GM18498 (cell line): Measurements from ENCODE around the gene PLCB1.
A peak's percentile ranks its signal among the peaks of the same experiment; 100 is the strongest.

ENCODE experiments used
- ATAC-seq: cut with Tn5 transposase; IDR thresholded peaks from one replicate; pipeline ENCODE4 v1.9.1; 2021; ENCODE audit warnings: mild to moderate bottlenecking, moderate library complexity; ENCODE audit not compliant: unreplicated experiment

The PLCB1 gene

DNA sequence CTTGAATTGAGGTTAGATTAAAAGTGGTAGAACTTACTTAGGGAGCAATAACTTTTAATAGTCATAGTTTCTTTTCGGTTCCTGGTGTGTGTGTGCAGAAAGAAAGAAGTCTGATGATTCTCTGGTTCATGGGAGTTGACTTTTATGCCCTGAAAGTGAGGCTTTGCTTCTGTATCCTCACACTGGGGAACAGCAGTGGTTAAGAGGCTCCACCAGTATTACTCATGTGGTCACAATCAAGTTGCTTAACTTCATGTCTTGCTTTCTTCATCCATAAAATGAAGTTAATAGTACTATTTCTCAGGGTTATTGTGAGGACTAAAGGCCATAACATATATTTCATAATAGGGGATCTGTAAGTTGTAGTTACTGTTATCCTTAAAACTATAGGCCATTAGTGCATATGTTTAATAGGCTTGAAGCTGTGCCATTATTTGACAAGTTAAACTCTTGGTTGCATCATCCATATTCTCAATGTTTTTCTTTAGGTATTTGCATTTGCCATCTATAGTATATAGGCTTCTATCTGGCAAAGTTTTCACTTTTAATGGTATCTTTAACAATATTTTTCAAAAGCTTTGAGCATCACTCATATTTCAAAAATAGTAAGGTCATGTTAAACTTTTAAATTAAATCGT lies 262.4 kb downstream of the PLCB1 start:
- ATAC-seq = peak; percentile 88

DNA sequence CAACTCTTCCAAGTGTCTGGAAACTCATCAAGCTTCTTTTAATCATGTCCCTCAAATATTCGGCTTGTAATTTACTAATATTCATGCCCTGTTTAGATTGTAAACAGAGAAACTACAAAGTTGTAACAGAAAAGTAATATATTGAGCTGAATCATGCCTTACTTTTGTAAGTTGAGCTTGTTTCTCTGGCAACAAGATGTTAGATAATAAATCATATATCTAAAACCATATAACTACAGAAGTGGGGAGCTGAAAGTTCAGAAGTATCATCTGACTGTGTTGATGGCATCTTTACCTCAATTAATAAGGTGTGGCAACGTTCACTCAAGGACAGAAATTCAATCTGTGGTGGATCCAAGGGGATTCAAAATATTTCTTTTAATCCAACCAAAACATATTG lies 263.9 kb downstream of the PLCB1 start:
- ATAC-seq = no peak

DNA sequence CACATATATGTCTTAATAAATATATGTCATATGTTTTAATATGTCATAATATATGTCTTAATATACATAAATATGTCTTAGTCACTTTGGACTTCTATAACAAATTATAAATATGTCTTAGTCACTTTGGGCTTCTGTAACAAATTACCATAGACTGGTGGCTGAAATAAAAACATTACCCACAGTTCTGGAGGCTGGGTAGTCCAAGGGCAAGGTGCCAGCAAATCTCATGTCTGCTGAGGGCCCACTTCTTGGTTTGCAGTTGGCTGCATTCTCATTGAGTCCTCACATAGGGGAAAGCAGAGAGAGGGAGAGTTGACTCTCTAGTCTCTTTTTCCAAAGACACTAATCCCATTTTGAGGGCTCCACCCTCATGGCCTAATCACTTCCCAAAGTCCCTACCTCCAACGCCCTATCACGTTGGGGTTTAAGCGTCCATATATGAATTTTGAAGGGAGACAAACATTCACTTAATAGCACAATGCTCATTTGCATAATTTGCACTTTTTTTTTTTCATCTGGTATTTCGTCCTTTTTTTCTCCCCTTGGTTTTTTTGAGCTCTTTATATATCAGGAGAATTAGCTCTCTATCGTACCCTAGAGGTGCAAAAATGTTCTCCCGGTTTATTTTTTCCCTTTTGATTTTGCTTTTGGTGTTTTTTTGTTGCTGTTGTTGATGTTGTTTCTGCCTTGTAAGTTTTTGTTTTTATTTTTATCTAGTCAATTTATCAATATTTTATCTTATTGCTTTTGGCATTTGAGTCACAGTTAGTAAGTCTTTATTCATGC lies 266.4 kb downstream of the PLCB1 start:
- no peak for ATAC-seq

DNA sequence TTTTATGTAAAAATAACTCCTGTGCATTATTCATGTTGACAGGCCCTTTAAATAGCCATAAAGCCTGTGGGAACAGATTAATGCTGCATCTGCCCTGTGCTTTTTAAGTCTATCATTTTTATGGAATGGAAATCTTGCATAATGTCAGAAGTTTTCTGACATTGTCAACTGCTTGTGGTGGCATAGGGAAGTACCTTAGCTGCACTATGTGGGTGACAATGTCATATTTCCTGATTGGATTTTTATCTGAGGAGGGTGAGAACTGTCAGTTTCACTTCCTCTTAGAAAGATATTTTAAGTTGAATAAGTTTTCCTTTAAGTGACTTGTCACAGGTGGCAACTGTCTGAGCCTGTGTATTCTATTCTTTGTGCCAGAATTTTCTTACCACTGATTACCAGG lies 267.9 kb downstream of the PLCB1 start:
- peak; percentile 97 for ATAC-seq

DNA sequence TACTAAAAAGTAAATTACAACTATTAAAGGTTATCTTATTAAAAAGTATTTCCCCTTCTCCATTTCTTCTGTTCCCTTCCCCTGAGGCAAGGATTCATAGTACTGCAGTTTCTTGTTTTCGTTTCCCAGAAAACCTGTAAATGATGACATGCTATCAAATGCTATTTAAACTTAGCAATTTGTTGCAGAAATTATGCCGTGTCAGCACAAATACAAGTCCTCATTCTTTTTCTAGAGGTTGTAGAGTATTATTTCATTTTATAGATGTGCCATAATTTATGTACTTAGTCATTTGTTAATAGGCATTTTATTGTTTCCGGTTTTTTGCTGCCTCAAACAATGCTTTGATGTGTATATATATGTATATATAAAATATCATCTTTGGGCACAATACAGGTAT lies 268.4 kb downstream of the PLCB1 start:
- ATAC-seq = no peak

DNA sequence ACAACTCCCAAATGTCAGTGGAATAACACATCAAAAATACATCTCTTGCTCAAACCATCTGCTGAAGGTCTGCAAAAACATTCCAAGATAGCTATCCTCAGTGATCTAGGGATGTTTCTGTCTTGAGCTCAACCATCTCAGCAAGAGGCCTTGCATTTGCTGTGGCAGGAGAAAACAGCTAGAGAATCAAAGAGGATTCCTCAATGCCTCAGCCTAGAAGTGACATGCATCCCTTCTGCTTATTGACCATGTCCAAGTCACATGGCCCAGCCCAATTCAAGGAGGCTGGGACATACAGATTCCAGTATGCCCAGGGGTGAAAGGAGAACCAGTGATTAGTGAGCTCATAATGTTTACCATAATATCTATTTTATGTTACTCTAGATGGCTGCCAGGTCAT lies 269.5 kb downstream of the PLCB1 start:
- no peak for ATAC-seq

DNA sequence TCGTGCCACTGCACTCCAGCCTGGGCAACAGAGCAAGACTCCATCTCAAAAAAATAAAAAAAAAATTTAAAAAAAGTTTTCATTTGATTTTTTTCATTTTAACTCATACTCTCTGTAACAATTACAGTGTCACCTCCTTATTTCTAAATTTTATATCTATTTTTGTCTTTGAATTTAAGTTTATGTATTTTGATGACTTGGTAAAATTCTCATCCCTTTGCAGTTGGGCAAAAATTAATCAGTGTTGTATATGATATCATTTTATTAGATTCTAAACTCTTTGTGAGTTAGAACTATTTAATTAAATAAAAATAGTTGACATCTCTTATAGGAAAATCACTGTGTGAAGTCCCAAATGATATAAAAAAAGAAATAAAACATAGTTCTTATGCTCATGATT lies 270.7 kb downstream of the PLCB1 start:
- ATAC-seq = no peak

DNA sequence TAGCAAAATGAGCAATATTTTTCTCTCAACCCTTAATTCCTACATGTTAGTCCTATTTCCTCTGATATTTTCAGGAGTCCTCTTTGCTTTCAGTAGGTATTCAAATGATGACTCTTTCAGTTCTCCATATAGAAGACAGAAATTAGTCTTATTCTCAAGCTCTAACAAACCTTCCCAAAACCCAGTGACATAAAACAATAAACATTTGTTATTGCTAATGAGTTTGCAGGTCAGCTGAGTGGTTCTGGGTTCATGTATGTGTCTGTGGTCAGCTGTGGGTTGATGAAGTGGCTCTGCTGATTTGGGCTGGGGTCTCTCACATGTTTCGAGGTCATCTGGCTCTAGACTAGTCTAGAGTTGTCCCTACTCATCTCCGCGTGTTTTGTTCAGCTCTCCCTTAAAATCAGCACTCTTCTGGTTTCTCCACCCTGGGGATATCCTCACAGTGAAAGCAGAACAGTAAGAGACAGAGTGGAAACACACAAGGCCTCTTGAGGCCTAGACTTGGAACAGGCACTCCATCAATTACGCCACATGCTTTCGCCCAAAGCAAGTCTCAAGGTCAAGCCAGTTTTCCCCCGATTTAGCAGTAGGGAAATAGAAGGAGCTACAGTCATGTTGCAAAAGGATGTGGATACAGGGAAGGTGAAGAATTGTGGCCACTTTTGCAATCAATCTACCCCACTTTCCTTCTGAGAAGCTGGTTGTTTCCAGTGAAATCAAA lies 273.0 kb downstream of the PLCB1 start:
- ATAC-seq = no peak

DNA sequence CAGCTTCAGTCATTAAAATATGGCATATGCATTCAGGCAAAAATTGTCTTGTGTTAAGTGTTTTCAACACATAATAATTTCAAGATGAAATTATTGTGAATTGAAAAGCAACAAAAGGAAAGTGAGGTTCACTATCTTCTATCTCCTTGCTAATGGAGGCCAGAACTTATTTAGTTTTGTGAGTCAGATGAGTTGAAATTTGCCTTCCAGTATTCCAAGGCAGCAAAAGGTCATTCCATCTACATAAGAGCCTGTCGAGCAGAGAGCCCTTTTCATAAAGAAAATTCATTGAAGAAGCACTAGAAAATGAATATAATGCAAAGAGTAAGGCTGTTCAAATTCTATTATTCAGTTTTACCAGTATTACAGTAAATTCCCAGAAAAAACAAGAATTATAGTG lies 274.3 kb downstream of the PLCB1 start:
- no peak for ATAC-seq

DNA sequence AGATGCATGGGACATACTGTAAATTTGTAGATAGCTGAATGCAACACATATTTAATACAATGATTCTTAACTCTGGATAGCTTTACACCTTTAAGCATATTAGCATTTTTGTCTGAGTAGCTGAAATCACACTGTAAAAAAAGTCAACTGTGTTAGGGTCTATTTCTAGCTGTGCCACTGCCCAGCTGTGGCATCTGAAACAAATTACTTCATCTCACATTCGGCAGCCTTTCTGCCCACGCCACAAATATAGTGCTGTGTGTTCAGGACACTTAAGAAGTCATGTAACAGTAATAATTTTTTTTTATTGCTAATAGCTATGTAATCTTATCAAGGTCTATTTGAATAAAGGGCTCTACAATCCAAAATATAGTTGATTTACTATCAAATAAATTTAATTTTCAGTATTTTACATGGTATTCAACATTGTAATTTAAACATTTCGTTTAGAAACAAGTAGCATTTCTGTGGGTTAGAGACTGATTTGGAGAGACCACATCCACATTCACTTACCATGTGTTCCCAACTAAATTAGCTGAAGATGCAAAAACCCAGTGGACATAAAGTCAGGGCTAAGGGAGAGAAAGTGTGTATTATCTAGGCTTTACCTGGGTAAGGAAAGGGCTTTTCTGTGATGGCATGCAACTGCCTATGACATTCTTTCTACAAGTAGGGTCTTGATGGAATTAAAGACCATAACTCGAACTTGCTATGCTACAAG lies 276.7 kb downstream of the PLCB1 start:
- peak; percentile 66 for ATAC-seq

DNA sequence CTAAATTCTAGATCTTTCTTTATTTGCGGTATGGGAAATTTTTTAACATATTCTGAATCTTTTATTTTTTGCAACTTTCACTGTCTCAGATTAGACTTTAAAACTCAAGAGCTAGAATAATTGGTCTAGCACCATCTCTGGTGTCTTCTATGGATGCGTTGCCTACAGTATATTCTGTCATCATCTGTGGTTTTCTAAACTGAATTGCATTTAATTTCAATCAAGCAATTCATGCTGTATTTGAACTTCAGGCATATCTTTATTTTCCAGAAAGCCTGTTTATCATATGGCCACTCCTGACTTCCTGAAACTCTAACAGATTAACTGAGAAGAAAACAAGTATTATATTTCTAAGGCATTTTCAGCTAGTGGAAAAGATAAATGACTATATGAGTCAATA lies 281.6 kb downstream of the PLCB1 start:
- no peak for ATAC-seq

DNA sequence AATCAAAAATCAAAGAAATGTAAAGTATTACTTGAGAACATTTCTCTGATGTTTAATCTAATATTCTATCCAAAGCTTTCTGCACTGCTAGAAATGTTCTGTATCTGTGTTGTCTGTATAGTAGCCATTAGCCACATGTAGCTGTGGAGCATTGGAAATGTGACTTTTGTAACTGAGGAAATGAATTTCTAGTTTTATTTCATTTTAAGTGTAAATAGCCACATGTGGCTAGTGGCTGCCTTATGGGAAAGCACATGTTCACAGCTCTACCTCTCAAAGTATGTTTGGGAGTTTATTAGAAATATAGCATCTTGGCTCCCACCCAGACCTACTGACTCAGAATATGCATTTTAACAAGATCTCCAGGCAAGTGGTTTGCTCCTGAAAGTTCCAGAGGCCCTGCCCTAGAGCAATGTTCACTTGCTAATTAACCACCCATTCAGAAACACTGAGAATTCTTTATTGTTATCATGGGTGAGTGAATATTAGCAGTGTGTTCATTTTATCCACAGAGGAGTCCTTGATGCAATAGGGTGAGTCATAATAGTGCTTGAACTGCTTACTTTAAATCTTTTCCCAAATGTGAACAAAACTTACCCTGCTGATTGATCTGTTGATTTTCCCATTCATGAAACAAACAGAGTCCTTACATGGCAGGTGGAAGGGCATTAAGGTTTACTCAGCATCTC lies 282.7 kb downstream of the PLCB1 start:
- ATAC-seq = no peak

DNA sequence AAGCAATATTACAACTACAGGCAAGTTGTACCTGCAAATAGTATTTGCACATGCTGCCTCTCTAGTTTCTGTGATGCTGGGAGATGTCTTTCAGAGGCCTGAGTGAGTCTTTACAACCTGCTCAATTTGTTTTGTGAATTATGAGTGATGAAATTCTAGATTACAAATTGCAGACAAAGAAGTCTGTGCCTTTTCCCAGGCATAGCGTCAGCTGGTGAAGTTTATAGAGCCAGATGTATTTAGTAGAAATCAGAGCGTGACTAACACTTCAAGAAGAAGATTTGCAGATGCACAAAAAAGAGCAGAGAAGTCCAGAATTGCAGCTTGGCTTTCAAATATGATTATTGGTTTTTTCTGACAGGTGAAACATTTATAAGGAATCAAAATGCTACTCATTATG lies 289.9 kb downstream of the PLCB1 start:
- no peak for ATAC-seq

DNA sequence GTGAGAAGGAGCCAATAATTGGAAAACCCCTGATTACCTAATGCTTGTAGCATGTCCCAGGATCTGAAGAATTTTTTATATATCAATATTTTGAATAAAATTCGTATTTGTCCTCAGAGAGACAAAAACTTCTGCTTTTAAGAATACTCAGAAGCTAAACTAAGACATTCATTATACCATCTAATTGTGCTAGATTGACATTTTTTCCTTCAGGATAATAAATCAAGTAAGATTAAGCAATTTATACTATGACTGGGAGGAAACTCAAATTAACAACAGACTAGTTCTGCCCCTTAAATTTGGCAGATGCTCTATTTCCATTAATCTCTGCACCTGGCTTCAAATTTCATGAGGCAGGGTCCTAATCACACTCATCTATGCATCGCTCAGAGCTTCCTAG lies 291.4 kb downstream of the PLCB1 start:
- ATAC-seq = no peak

DNA sequence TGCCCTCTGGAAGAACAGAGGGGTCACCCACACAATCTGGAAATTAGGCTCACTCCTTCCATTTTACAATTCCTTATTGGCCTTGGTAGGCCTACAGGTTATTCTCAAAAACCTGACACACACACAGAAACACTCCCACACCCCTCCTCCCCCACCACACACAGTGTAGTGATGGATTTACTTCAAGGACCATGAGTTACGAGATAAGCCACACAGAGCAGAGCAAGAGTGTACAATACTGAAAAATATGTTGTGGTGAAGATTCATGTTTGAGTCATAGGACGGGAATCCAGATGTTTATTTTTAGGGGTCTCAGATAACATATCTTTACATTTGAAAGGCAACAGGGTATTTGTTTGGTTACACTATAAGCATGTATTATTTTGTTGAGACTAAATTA lies 291.9 kb downstream of the PLCB1 start:
- no peak for ATAC-seq

DNA sequence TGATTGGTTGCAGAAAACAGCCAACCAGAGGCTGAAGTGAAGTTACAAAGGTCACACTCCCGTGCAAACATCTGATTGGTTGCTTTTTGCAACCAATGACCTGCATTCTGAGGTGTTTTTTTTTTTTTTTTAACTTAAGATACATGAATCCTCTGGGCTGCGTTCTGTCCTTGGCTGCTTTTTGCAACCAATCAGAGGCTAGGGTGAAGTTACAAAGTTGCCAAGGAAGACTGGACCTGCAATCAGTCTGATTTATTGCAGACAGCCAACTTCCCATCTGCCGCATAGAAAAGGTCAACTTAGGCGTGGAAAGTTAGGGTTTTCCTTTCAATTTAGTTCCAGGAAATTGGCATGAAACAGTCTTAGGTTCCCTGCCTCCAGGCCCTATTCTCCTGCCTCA lies 292.9 kb downstream of the PLCB1 start:
- no peak for ATAC-seq

DNA sequence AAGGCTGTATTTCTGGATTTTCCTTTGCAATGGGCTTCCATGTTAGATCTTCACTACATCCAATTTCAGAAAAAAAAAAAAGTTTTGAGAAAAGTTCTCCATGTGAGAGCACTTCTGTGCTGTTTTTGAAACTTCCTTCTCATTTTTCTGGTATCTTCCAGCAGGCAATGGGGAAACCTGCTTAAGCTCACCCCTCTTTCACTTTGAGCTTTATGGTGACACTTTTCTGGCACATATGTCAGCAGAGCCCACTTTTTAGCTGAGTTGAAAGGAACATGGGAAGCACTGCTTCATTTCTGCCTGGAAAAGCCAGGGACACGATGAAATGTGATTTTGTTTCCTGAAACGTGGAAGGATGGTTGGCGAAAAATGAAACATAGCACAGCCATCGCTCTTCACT lies 293.7 kb downstream of the PLCB1 start:
- ATAC-seq = no peak

DNA sequence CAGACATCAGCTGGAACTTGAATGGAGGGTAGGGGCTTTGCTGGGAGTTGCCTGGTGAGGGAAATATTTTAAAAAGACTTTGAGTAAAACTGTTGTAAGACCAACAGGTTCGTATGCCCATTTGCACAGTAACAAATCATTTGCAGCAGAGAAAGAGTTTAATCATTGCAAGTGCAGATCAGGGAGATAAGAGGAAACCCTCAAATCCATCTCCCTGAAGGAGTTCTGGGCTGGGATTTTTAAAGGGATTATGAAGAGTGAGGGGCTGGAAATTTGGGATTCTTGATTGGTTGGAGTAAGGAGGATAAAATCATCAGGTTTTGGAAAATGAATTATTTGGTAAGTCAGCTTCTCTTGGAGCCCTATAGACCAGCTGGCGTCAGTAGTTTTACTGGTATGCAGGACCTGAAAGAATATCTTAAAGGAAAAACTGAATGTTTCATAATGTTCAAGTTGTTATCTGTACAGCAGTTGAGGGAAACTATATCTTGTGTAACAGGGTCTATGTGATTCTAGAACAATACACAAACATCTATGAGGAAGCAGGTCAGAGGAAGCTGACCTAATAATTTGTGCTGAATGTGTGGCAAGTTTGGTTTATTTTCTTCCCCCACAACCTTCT lies 295.5 kb downstream of the PLCB1 start:
- no peak for ATAC-seq

DNA sequence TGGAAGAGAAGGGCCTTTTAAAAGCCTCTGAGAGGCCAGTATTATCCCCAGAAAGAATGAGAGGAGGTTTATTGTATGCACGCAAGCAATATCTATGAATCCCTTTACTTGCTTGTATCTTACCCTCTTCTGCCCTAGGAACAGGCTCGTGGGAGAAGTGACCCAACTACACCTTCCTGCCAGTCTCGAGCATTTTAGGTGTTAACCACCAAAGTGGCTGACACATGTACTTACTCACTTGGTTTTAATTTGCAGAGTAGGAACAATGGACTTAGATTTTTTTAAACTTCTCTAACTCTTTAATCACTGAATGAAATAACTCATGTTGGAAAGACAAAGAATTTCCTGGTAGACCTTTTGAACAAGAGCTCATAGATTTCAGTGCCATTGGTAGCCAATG lies 296.9 kb downstream of the PLCB1 start:
- peak; percentile 46 for ATAC-seq
